WTC11 (cell line): ENCODE measurements around the gene TSHZ1. TPM values are rescaled to one million over a fixed set of nuclear protein-coding genes. Genes with fewer than 3 reads are reported as not detected.

Source experiments
- ATAC-seq: fragments of 200-7000 bp; cut with Tn5 transposase; 2 replicates; pipeline ENCODE4 v1.10.0; 2021; ENCODE audit warnings: mild to moderate bottlenecking, moderate library complexity
- CTCF ChIA-PET: fragments of 300-600 bp; sonication (Branson Sonifier 250); formaldehyde crosslinking; loops from one replicate; lab custom pipeline; 2021; ENCODE audit warnings: antibody characterized with exemption; lab: Charles Lee
- POLR2A ChIA-PET: fragments of 350-600 bp; sonication (Branson Sonifier 250); formaldehyde crosslinking; loops from one replicate; lab custom pipeline; 2021; ENCODE audit warnings: antibody characterized with exemption; lab: Charles Lee
- DNase-seq: peaks from one replicate; pipeline ENCODE4 v3.0.0; 2021; ENCODE audit warnings: low spot score
- H3K27ac Mint-ChIP-seq: 2 replicates; pipeline ENCODE4 v1.8.0; 2021; ENCODE audit warnings: mixed read lengths
- H3K27me3 Mint-ChIP-seq: 2 replicates; pipeline ENCODE4 v1.8.0; 2021; ENCODE audit warnings: low read depth, mild to moderate bottlenecking, moderate library complexity, mixed read lengths
- H3K36me3 Mint-ChIP-seq: 2 replicates; pipeline ENCODE4 v1.8.0; 2021; ENCODE audit warnings: mixed read lengths
- H3K4me1 Mint-ChIP-seq: 2 replicates; pipeline ENCODE4 v1.8.0; 2022; ENCODE audit warnings: mixed read lengths
- H3K4me3 Mint-ChIP-seq: 2 replicates; pipeline ENCODE4 v1.8.0; 2021; ENCODE audit warnings: mild to moderate bottlenecking, moderate library complexity, mixed read lengths
- H3K9me3 Mint-ChIP-seq: 2 replicates; pipeline ENCODE4 v1.8.0; 2021; ENCODE audit warnings: mixed read lengths
- CDX4 ChIP-seq: fragments of 250-450 bp; sonication (Bioruptor Pico); IDR thresholded peaks from 2 replicates; pipeline ENCODE4 v1.9.0; 2021; ENCODE audit warnings: moderate library complexity, mild to moderate bottlenecking, inconsistent platforms, borderline replicate concordance
- CREM ChIP-seq: sonication (generic); formaldehyde crosslinking; IDR thresholded peaks from 2 replicates; pipeline ENCODE4 v1.8.1; 2022; ENCODE audit warnings: mild to moderate bottlenecking, missing genetic modification reagents, moderate library complexity
- ETV6 ChIP-seq: sonication (generic); formaldehyde crosslinking; IDR thresholded peaks from 2 replicates; pipeline ENCODE4 v1.8.1; 2022; ENCODE audit warnings: mild to moderate bottlenecking, missing genetic modification reagents
- HMGA2 ChIP-seq: fragments of 250-450 bp; sonication (Bioruptor Pico); IDR thresholded peaks from 2 replicates; pipeline ENCODE4 v1.4.0; 2021; ENCODE audit warnings: mild to moderate bottlenecking, moderate library complexity
- IRF2 ChIP-seq: sonication (generic); formaldehyde crosslinking; IDR thresholded peaks from 2 replicates; pipeline ENCODE4 v1.8.0; 2022; ENCODE audit warnings: low read depth, missing genetic modification reagents, borderline replicate concordance
- NFE2L1 ChIP-seq: sonication (generic); formaldehyde crosslinking; IDR thresholded peaks from 2 replicates; pipeline ENCODE4 v1.8.1; 2023; ENCODE audit warnings: missing genetic modification reagents
- NFYB ChIP-seq: sonication (generic); formaldehyde crosslinking; conservative IDR thresholded peaks from 2 replicates; pipeline ENCODE4 v1.8.0; 2022; ENCODE audit warnings: low read depth, missing genetic modification reagents
- NR2C2 ChIP-seq: sonication (generic); formaldehyde crosslinking; IDR thresholded peaks from 2 replicates; pipeline ENCODE4 v1.8.0; 2022; ENCODE audit warnings: mild to moderate bottlenecking, missing genetic modification reagents
- OVOL2 ChIP-seq: fragments of 250-450 bp; sonication (Bioruptor Pico); IDR thresholded peaks from 2 replicates; pipeline ENCODE4 v1.9.0; 2021; ENCODE audit warnings: mild to moderate bottlenecking, borderline replicate concordance
- PREB ChIP-seq: sonication (generic); formaldehyde crosslinking; IDR thresholded peaks from 2 replicates; pipeline ENCODE4 v1.8.1; 2022; ENCODE audit warnings: mild to moderate bottlenecking, missing genetic modification reagents, moderate library complexity, borderline replicate concordance
- SP1 ChIP-seq: sonication (generic); formaldehyde crosslinking; conservative IDR thresholded peaks from 2 replicates; pipeline ENCODE4 v1.8.1; 2022; ENCODE audit warnings: missing genetic modification reagents
- STAT6 ChIP-seq: sonication (generic); formaldehyde crosslinking; conservative IDR thresholded peaks from 2 replicates; pipeline ENCODE4 v1.8.1; 2023; ENCODE audit warnings: mild to moderate bottlenecking, low read depth, missing genetic modification reagents, moderate library complexity
- TEAD1 ChIP-seq: sonication (generic); formaldehyde crosslinking; IDR thresholded peaks from 2 replicates; pipeline ENCODE4 v1.8.0; 2022; ENCODE audit warnings: mild to moderate bottlenecking, missing genetic modification reagents
- TP53 ChIP-seq: sonication (generic); formaldehyde crosslinking; IDR thresholded peaks from 2 replicates; pipeline ENCODE4 v1.8.1; 2023; ENCODE audit warnings: mild to moderate bottlenecking, missing genetic modification reagents
- USF2 ChIP-seq: sonication (generic); formaldehyde crosslinking; IDR thresholded peaks from 2 replicates; pipeline ENCODE4 v1.8.1; 2023; ENCODE audit warnings: mild to moderate bottlenecking, missing genetic modification reagents, moderate library complexity
- ZNF416 ChIP-seq: fragments of 250-450 bp; sonication (Bioruptor Pico); IDR thresholded peaks from 2 replicates; pipeline ENCODE4 v1.9.0; 2021; ENCODE audit warnings: mild to moderate bottlenecking, inconsistent platforms
- ZNF423 ChIP-seq: fragments of 250-450 bp; sonication (Bioruptor Pico); IDR thresholded peaks from 2 replicates; pipeline ENCODE4 v2.1.2; 2022; ENCODE audit warnings: mild to moderate bottlenecking, moderate library complexity
- ZNF512 ChIP-seq: sonication (generic); formaldehyde crosslinking; IDR thresholded peaks from 2 replicates; pipeline ENCODE4 v1.8.1; 2022; ENCODE audit warnings: missing genetic modification reagents, borderline replicate concordance
- ZNF671 ChIP-seq: fragments of 250-450 bp; sonication (Bioruptor Pico); IDR thresholded peaks from 2 replicates; pipeline ENCODE4 v1.8.0; 2021; ENCODE audit warnings: mild to moderate bottlenecking
- ZSCAN18 ChIP-seq: fragments of 250-450 bp; sonication (Bioruptor Pico); IDR thresholded peaks from 2 replicates; pipeline ENCODE4 v2.1.2; 2022; ENCODE audit warnings: mild to moderate bottlenecking, moderate library complexity
- total RNA-seq: library from RNA; stranded (reverse); gene quantifications from 3 replicates; pipeline ENCODE4 v1.2.3, GENCODE V29; 2021
- TF ChIP-seq, protein P1 (sequence below): sonication (generic); formaldehyde crosslinking; IDR thresholded peaks from 2 replicates; pipeline ENCODE4 v1.8.1; 2023; ENCODE audit warnings: mild to moderate bottlenecking, moderate library complexity, missing genetic modification reagents
- TF ChIP-seq, protein P2 (sequence below): sonication (generic); formaldehyde crosslinking; IDR thresholded peaks from 2 replicates; pipeline ENCODE4 v1.8.0; 2023; ENCODE audit warnings: mild to moderate bottlenecking, missing genetic modification reagents

Gene TSHZ1
- total RNA-seq, 1 experiment from 2014 or later, result 2.9 TPM

DNA sequence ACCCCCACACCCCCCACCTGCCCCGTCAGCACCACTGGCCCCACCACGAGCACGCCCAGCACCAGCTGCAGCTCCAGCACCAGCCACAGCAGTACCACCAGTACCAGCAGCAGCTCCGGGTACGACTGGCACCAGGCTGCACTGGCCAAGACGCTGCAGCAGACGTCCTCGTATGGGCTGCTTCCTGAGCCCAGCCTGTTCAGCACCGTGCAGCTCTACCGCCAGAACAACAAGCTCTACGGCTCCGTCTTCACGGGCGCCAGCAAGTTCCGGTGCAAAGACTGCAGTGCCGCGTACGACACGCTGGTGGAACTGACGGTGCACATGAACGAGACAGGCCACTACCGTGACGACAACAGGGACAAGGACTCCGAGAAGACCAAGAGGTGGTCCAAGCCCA lies 75.3 kb downstream of the TSHZ1 start:
- ATAC-seq (no peak), DNase-seq (no peak)
- no peaks in the 10 kb centered on the region for H3K9me3 Mint-ChIP-seq
- no peak overlapping the region for H3K27ac Mint-ChIP-seq
- no peak overlapping the region for H3K4me3 Mint-ChIP-seq
- 0 out of 2 replicates have a peak, but pooled peaks cover 2% of the 10 kb centered on the region for H3K36me3 Mint-ChIP-seq
- peaks cover 7% of the 10 kb centered on the region; the same call in 1 of the 2 replicates for H3K4me1 Mint-ChIP-seq
- ChIA-PET CTCF (no interaction called here), POLR2A (no interaction called here)
- TF ChIP-seq TP53 (CRISPR knock-in tag), result no peak
- TF ChIP-seq NFE2L1, result no peak
- TF ChIP-seq CREM, result no peak
- TF ChIP-seq, protein P1, sequence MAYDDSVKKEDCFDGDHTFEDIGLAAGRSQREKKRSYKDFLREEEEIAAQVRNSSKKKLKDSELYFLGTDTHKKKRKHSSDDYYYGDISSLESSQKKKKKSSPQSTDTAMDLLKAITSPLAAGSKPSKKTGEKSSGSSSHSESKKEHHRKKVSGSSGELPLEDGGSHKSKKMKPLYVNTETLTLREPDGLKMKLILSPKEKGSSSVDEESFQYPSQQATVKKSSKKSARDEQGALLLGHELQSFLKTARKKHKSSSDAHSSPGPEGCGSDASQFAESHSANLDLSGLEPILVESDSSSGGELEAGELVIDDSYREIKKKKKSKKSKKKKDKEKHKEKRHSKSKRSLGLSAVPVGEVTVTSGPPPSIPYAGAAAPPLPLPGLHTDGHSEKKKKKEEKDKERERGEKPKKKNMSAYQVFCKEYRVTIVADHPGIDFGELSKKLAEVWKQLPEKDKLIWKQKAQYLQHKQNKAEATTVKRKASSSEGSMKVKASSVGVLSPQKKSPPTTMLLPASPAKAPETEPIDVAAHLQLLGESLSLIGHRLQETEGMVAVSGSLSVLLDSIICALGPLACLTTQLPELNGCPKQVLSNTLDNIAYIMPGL (CRISPR knock-in tag), result no peak
- TF ChIP-seq ZSCAN18 (CRISPR knock-in tag), result no peak
- TF ChIP-seq HMGA2 (CRISPR knock-in tag), result no peak
- no peak for TF ChIP-seq ZNF671
- TF ChIP-seq, protein P2, sequence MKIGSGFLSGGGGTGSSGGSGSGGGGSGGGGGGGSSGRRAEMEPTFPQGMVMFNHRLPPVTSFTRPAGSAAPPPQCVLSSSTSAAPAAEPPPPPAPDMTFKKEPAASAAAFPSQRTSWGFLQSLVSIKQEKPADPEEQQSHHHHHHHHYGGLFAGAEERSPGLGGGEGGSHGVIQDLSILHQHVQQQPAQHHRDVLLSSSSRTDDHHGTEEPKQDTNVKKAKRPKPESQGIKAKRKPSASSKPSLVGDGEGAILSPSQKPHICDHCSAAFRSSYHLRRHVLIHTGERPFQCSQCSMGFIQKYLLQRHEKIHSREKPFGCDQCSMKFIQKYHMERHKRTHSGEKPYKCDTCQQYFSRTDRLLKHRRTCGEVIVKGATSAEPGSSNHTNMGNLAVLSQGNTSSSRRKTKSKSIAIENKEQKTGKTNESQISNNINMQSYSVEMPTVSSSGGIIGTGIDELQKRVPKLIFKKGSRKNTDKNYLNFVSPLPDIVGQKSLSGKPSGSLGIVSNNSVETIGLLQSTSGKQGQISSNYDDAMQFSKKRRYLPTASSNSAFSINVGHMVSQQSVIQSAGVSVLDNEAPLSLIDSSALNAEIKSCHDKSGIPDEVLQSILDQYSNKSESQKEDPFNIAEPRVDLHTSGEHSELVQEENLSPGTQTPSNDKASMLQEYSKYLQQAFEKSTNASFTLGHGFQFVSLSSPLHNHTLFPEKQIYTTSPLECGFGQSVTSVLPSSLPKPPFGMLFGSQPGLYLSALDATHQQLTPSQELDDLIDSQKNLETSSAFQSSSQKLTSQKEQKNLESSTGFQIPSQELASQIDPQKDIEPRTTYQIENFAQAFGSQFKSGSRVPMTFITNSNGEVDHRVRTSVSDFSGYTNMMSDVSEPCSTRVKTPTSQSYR (CRISPR knock-in tag), result no peak
- no peak for TF ChIP-seq TEAD1
- no peak for TF ChIP-seq ZNF423 (CRISPR knock-in tag)
- TF ChIP-seq ZNF416, result no peak
- no peak for TF ChIP-seq OVOL2 (CRISPR knock-in tag)
- TF ChIP-seq CDX4, result no peak
- H3K27me3 Mint-ChIP-seq, result no peaks in the 10 kb centered on the region

- H3K27ac Mint-ChIP-seq, result no peak overlapping the region
- ChIA-PET POLR2A (no interaction called here), CTCF (no interaction called here)
- no peak overlapping the region for H3K4me3 Mint-ChIP-seq
- peaks cover 9% of the 10 kb centered on the region; the same call in 1 of the 2 replicates for H3K4me1 Mint-ChIP-seq
- ATAC-seq (no peak), DNase-seq (no peak)
- H3K27me3 Mint-ChIP-seq, result no peaks in the 10 kb centered on the region
- H3K9me3 Mint-ChIP-seq, result no peaks in the 10 kb centered on the region
- H3K36me3 Mint-ChIP-seq, result 0 out of 2 replicates have a peak, but pooled peaks cover 2% of the 10 kb centered on the region
- TF ChIP-seq SP1 (CRISPR knock-in tag) (no peak), NFYB (CRISPR knock-in tag) (no peak), ETV6 (no peak), ZSCAN18 (CRISPR knock-in tag) (no peak), IRF2 (CRISPR knock-in tag) (no peak), PREB (CRISPR knock-in tag) (no peak), NR2C2 (CRISPR knock-in tag) (no peak), ZNF512 (CRISPR knock-in tag) (no peak), STAT6 (CRISPR knock-in tag) (no peak), USF2 (no peak), ZNF423 (CRISPR knock-in tag) (no peak)
Observed at GRCh38 chr18:75287006-75287405, 76.4 kb downstream of the TSHZ1 start.
